ENCODE results near the gene FAM219A.
"Not testable (repeated sequence)": the region's sequence is repeated elsewhere in the genome, so short reads cannot be mapped to it uniquely, and the experiment has no call there.

GRCh38 chr9:34352122-34352652, 106.2 kb downstream of the FAM219A start:
- TF ChIP-seq CTCF (IDR thresholded peaks at IDR 0.05; ENCODE audit: insufficient read depth, low read length, poor library complexity, severe bottlenecking); EZH2phosphoT487 (conservative IDR thresholded peaks at IDR 0.05; ENCODE audit: low read length): not testable (repeated sequence)

Data from SU-DHL-6 (cell line).